ENCODE results near the gene FBXO41.

FBXO41 gene

DNA sequence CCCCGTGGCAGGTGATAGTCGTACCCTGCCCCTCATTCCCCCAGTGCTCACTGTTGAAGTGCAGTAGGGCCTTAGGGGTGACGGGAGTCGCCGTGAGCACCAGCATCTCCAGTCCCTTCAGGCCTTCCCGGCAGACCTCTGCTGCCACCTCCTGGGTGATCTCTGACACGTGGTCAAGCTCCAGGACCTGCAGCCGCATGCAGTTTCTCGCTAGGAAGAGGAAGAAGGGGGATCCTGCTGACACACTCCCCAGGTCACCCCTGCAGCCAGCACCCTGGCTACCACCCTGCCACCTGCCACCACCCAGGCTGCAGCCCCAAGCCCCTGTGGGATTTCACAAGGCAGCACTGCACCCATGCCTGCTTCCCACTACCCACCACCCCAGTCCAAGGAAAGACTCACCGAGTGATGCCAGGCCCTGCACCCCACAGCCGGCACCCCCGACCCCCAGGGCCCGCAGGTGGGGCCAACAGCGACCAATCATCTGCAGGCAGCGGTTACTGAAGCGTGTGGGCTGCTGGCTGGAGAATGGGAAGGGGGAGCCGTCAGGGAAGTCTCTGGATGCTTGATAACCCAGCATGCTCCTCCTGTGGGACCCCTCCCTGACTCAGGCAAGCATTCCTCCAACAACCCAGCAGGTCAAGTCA is 23.8 kb downstream of the FBXO41 start:
- DNase-seq: no peak

DNA sequence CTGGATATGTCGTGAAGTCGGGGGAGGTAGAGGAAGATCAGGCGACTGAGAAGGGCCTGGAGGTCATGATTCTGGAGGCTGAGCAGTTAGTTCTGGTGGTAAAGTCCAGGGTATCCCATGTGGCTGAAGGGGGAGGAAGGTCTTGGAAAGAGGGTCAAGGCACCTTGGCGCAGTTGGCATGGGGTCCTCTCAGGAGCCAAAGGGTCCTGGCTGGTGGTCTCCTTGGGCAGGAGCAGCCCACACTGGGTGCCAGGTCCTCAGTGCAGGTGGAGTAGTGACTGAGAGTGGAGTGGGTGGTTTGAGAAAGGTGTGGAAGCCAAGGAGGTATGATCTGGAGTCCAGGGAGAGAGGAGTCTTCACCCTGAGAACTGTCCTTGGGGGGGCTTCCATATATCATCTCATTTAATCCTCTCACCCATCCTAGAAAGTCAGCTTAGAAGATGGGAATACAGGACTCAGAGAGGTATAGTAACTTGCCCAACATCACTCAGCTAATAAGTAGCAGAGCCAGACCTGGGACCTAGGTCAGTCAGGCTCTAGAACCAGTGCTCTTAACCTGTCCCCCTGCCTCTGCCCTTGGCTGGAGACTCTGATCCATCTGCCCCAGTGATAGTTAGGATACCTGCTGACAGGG is 24.5 kb downstream of the FBXO41 start:
- no peak for DNase-seq

DNA sequence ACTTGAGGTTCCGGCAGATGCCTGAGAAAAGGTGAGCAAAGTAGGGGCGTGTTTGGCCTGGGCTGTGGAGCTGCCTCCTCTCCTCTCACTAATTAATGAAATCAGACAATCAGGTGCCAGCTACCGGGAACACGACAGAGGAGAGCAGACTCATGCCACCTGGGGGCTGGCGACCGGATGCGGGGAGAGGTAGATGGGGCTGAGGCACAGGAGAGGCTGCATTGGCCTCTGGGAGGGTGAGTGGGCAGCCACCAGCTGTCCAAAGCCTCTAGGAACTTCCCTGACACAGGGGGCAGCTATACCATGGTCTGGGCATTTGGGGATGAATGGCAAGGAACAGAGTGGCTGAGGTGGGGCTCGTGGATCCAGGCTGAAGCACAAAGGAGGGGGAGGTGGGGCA is 25.0 kb downstream of the FBXO41 start:
- DNase-seq: no peak

DNA sequence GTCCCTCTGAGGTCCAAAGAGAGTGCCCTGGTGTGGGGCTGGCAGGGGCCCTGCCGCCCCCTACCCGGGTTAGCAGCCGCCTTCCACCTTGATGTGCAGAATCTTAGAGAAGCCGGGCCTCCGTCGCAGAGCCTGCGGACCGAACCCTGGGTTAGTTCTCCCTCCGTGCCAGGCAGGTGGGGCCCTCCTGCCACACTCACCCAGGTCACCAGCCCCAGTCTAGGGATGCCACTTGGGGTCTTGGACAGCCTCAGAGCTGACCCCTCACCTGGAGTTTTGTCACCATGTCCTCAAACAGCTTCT is 25.4 kb downstream of the FBXO41 start:
- DNase-seq: no peak

DNA sequence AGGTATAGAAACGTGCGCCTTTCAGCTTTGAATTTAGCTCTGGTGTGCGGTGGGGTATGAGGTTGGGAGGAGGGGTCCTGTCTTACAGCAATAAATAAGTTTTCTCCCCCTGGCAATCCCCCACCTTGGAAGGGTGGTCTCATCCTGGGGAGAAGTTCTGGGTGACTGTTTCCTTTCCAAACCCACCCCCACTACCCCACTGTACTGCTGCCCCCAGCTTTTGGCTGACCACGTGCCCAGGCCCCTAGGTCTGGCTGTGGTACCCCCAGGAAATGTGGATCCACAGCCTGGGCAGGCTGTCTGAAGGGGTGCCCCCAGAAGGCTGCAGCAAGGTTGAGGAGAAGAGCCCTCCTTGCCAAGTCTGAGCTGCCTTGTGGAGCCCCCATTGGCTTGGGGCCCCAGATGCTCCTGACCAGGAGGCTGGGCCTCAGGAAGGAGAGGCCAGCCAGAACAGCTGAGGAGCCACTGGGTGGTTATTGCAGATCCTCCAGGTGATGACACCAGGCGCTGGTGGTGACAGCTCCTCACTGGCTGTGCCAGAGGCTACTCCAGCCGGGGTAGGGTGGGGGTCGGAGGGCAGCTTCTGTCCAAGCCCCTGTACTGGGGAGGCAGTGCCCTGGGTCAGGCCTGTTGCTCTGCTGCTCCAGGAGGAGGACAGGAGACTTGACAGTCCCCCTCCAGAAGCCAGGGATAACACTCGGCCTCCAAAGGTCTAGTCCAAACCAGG is 25.9 kb downstream of the FBXO41 start:
- no peak for DNase-seq

DNA sequence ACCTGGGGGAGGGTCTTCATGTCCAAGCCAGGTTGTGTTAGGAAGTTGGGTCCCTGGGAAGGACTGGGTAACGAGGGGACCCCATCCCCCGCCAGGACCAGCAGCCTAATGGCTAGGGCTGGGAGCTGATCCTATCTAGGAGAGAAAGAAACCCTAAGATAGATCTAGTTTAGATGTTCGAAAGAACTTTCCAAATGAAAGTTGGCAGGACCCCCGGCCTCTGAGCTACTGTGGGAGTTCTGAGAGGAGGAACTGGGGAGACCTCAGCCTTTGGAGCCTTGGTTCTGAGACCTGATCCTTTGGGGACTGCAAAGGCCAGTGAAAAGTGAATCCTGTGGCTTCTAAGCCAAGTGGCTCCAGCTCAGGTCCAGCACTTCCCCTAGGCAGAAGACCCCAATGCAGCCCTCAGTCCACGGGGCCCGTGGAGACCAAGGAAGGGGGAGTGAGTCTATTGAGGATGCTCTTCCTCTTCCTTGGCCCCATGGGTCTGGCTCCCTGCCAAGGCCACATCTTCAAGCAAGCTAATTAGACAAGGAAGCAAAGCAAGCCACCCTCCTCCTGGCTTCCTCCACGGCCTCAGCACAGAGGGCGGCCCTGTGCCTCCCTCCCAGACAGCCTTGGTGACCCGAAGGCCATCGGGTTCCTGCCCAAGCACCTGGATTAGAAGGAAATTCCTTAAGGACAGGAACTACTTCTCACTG is 26.7 kb downstream of the FBXO41 start:
- DNase-seq: no peak

DNA sequence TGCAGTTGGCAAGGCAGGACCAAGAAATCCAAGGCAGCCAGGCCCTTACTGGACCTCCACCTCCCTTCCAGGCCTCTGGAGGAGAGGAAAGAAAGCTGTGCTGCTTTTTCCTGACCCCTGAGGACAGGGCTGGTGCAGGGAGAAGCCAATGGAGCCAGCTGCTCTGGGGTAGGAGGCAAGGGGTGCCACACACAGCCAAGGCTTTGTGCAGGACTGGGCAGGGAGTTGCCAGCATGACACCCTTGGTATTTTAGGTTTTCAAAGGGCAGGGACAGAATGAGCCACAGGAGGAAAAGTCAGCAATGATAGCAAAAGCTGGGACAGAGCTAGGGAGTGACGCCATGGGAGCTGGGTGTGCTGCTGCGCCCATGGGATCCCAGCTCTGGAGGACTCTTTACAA is 27.3 kb downstream of the FBXO41 start:
- no peak for DNase-seq

DNA sequence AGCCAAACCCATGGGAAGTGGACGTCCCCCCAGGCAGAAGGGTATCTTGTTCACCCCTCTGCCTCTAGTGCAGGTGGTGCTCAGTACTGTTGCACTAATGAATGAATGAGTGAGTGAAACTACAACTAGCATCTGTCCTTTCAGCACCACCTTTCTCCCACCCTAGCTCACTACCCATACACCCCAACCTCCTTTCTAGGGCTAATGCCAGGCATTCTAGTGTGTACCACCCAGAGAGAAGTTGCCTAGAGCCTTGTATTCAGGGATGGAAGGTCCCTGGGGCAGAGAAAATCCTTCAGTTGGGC is 27.7 kb downstream of the FBXO41 start:
- DNase-seq: no peak

DNA sequence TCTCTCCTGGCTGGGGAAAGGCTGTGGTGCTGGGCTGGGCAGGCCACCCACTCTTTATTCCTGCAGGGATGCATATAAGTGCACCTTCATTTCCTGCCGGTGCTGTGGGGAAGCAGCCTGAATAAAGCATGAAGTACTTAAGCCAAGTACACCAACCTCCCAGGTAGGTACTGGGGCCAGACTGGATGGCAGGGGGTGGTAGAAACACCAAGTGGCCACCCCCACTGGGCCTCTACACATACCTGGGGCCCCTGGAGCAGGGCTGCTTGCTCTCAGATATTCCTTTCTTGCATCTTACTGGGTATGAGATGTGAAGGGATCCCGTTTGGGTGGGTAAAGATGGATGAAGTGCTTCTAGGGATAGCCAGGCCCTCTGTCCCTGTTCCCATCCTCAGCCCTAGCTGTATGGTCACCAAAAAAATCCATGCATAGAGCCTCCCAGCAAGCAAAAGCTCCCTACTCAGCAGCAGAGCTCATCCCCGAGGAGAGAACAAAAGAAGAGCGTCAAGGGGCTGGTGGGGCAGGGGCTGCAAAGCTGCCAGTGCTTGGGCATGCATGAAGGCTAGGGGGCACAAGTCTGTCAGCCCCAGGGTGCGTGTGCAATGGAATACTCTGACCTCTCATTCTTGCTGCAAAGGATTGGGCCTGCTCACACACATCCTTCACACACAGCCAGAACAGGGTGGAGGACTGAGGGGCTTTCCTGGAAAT is 28.2 kb downstream of the FBXO41 start:
- no peak for DNase-seq

DNA sequence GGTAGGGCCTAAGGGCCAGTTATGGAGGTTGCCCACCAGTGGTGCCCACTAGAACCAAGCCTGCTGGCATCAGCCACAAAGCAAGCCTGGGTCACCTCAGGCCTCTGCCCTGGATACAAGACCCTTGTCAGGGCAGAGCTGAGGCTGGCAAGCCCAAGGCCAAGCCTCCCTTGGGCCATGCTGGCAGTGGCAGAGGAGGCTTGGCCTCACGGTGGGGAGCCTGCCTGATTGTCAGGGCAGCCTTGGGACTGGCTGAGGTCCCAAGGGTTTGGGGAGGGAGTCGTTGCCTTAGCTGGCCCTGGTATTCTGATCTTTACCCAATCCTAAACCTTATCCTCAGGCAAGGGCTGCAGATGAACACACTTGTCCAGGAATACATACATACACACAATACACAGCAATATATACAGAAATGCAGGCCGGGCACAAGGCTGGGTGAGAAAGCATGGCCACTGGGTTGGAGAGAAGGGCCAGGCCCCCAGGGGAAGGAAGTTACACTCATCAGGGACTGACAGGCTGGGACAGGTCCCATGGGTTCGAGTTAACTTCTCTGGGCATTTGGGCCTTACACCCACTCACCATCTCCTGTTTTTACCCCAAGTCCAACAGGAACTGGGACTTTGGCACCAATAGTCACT is 29.2 kb downstream of the FBXO41 start:
- DNase-seq: no peak

DNA sequence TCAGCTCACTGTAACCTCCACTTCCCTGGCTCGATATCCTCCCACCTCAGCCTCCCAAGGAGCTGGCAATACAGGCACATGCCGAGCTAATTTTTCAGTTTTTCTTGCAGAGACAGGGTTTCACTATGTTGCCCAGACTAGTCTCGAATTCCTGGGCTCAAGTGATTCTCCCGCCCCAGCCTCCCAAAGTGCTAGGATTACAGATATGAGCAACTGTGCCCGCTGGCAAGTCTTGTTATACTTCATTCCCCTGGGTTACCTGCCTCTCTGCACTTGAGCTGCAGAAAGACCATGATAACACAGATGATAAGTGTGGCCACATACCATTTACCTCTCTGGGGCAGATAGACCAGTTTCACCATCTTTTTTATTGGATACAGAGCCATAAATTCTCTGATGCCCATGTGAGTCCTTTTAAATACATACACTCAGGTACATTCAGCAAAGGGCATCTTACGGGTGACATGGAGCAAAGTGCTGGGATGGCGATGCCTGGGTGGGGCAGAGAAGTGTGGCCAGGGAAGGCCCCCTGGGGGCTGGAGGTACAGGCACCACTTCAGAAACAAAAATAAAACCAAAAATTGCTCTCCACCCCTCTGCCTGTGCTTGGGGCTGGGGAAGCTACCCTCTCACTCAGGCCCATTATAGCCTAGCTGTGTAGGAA is 29.8 kb downstream of the FBXO41 start:
- no peak for DNase-seq

DNA sequence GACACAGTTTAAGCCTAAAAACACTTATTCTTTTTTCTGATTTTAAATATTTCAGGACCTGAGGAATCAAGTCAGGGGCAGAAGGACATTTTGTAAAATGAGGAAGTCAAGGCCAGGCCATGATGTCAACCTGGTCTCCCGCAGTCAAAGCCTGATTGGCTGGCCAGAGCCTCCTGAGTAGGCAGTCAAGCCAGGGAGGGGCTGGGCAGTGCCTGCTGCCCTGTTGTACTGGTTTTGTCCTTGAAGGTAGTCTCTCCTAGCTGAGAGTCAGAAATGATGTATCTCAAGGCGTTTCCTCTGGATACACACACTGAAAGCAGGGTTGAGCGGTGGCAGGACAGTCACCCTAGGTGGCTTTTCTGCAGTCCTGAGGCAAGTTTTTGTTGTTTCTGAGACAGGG is 30.4 kb downstream of the FBXO41 start:
- no peak for DNase-seq

DNA sequence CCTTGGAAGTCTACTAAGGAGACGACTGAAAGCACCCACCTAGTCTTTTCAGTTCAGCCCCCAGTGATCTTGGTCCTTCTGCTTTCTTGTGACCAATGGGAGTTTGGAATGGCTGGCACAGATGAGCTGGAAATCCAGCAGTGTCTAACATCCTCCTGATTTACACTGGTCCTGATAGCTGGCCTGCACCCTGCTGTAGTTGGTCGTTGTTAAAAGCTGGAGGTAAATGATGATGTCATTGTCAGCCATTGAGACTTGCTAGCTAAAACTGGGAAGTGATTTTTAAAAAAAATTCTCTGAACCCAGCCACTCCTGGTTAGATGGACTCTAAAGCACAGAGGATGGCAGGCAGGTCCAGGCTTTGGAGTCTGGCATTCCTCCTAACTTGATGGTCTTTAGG is 30.9 kb downstream of the FBXO41 start:
- no peak for DNase-seq

DNA sequence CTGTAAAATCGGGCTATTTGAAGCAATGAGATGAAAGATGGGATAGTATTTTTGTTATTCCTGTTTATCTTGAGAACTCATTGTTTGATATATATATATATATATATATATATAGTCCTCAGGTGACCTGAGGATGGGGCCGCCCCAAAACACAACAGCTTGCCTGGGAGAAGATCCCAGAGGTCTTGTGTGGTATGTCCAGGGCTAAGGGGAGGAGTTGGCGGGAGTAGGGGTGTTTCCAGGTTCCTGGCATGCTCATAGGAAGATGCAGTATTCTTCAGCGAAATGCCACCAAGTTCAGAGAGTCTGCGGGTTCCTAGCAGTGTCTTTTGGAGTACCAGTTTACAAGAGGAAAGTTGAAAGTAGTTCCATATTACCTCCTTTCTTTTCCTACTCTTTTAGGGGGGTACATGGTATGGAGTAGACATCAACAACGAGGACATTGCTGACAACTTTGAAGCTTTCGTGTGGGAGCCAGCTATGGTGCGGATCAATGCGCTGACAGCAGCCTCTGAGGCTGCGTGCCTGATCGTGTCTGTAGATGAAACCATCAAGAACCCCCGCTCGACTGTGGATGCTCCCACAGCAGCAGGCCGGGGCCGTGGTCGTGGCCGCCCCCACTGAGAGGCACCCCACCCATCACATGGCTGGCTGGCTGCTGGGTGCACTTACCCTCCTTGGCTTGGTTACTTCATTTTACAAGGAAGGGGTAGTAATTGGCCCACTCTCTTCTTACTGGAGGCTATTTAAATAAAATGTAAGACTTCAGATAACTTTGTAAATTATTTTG is 31.8 kb downstream of the FBXO41 start:
- DNase-seq: no peak

DNA sequence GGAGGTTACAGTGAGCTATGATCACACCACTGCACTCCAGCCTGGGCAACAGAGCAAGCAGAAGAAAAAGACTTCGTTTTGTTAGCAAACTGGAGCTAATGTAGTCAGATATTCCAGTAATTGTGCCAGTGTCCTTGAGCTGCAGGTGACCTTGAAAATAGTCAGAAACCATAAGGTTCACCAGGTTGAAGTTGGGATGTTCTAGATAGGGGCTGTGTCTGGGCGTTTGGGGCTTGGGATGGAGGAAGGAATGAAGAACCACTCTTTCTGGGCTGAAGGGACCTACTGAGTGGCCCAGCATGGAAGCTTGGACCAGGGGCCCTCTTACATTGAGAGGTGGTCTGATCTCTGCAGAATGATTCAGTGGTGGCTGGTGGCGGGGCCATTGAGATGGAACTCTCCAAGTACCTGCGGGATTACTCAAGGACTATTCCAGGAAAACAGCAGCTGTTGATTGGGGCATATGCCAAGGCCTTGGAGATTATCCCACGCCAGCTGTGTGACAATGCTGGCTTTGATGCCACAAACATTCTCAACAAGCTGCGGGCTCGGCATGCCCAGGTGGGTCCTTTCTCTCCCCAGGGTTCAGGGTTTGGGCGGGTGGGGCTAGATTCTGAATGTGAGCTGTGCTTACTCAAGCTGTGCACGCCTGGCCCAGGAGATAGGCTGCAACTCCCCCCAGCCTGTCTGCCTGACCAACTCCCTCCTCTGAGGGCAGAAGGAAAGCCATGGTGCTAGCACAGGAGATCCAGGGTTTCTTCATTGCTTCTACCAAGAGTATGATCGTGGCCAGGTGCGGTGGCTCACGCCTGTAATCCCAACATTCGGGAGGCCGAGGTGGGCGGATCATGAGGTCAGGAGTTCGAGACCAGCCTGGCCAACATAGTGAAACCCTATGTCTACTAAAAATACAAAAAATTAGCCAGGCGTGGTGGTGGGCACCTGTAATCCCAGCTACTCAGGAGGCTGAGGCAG is 33.1 kb downstream of the FBXO41 start:
- no peak for DNase-seq

DNA sequence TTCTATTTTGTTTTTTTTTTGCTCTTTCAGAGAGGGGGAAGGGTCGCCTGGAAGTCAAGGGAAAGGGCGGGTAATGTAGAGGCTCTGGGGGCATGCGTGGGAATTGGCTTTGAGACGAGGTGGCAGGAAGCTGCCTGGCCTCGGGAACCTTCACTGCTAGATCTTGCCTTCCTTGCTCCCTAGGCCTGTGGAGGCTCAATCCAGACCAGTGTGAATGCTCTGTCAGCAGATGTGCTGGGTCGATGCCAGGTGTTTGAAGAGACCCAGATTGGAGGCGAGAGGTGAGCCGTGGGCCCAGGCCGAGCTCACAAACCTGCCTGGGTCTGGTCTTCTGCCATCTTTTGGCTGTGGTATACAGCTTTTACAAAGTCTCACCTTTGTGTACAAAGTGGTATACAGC is 34.6 kb downstream of the FBXO41 start:
- no peak for DNase-seq

DNA sequence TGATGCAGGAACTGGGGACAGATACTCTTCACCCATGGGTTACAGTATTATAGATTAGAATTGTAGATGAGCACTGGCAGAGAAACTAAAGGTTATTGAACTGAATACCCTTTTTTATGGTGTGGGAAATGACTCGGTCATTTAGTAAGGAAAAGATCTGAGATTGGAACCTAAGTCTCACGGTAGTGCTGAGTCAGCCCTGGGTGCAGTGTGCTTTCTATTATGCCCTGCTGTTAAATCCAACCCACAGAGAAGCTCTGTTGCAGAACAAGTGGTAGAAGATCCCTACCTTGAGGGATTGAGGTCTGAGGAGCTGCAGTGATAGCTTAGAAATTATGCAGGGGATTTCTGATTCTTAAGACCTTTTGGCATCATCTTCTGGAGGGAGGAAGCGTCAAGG is 37.4 kb downstream of the FBXO41 start:
- DNase-seq: no peak

DNA sequence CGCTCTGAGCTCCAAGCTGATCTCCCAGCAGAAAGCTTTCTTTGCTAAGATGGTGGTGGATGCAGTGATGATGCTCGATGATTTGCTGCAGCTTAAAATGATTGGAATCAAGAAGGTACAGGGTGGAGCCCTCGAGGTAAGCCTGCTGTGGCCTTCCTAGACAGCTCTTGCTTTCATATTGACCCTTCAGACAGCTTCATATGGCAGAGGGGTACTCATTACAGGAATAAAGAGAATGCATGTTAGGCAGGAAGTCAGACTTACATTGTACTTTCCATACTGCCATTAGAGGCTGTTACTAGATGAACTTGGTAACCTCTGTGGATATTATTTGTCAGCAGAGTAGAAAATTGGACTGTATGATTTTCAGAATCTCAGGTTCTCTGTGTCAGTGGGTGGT is 39.7 kb downstream of the FBXO41 start:
- no peak for DNase-seq

DNA sequence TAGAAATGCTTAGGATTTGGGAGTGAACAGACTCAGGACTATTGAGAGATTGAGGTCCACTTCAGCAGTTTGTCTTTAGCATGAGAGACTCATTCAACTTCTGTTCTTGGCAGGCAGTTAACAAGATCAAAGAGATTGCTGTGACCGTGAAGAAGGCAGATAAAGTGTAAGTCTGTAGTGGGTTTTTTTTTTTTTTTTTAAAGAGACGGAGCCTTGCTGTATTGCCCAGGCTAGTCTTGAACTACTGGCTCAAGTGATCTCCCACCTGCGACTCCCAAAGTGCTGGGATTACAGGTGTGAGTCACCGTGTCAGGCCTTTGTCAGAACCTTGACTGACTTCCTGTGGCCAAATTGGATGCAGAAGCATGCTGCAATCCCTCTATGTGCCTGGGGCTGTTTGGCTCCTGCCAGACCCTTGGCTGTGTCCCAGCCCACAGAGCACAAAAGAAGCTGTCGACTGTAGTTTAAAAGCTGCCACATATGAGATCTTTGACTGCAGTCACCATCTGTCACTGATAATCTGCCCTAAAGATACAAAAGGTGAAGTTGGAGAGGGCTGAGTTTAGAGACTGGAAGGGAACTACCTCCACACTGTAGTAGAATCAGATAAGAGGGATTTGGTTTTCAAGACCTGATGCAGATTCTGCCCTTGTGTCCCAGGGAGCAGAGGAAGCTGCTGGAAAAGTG is 40.3 kb downstream of the FBXO41 start:
- no peak for DNase-seq

DNA sequence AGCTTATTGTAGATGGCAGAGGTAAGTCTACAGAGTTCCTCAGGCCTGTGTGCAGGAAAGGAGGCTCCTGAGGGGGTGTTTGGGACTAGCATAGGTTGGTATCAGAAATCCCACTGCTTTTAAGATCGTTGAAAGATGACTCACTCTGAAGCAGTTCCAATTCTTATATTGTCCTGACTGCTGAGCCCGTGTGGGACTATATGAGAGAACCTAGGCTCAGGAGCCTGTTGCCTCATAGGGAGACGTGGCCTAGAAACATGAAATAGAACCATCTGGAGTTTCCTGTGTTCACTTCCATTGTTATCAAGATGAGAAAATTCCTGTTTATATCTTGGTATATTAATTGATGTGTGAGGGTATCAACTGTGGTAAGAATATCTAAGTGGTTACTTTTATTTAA is 44.5 kb downstream of the FBXO41 start:
- DNase-seq: no peak

All from femur (tissue), 1 donor.